ENCODE measurements around the gene ALG12. TPM values are rescaled to one million over a fixed set of nuclear protein-coding genes. Genes with fewer than 3 reads are reported as not detected.
A peak's percentile ranks its signal among the peaks of the same experiment; 100 is the strongest.

The ALG12 gene
- total RNA-seq, 1 donor: 18.8 TPM

DNA sequence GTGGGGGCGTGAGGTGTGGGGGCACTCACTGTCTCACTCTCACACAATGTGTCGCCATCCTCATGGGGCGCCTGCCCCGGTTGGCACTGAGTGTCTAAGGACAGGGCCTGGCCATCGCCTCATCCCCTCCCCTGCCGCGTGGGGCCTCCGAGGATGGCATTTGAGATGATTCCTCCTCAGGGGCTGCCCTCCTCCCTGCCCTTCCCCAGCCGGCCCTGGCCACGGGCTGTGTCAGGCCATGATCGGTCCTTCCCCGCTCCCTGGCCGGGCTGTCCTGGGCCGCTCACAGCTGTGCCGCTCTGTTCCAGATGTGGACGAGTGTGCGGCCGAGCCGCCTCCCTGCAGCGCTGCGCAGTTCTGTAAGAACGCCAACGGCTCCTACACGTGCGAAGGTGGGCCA lies 4.7 kb upstream of the ALG12 start:
- no peaks in the 10 kb centered on the region for H3K9me3 ChIP-seq (ENCODE audit: low read depth, low read length)
- no peak overlapping the region for H3K4me2 ChIP-seq (ENCODE audit: insufficient read depth, low read length)
- H3K27me3 ChIP-seq (ENCODE audit: insufficient read depth, low read length): no peaks in the 10 kb centered on the region
- no peak overlapping the region for H3K4me3 ChIP-seq (ENCODE audit: insufficient read depth, low read length)
- H3K27ac ChIP-seq (ENCODE audit: low read depth, low read length): no peak overlapping the region
- peaks cover 5% of the 10 kb centered on the region for H3K79me2 ChIP-seq (ENCODE audit: insufficient read depth, low read length)
- DNase-seq (ENCODE audit: insufficient read length, low spot score, missing footprints): no peak
- TF ChIP-seq, protein P1, sequence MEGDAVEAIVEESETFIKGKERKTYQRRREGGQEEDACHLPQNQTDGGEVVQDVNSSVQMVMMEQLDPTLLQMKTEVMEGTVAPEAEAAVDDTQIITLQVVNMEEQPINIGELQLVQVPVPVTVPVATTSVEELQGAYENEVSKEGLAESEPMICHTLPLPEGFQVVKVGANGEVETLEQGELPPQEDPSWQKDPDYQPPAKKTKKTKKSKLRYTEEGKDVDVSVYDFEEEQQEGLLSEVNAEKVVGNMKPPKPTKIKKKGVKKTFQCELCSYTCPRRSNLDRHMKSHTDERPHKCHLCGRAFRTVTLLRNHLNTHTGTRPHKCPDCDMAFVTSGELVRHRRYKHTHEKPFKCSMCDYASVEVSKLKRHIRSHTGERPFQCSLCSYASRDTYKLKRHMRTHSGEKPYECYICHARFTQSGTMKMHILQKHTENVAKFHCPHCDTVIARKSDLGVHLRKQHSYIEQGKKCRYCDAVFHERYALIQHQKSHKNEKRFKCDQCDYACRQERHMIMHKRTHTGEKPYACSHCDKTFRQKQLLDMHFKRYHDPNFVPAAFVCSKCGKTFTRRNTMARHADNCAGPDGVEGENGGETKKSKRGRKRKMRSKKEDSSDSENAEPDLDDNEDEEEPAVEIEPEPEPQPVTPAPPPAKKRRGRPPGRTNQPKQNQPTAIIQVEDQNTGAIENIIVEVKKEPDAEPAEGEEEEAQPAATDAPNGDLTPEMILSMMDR (IDR thresholded peaks at IDR 0.05; ENCODE audit: extremely low read depth, low read depth, low read length): no peak
- H3K4me1 ChIP-seq (ENCODE audit: insufficient read depth, low read length): peaks cover 7% of the 10 kb centered on the region
- H2AFZ ChIP-seq (ENCODE audit: low read length): no peak overlapping the region
- H3K36me3 ChIP-seq (ENCODE audit: insufficient read depth, low read length): peaks cover 22% of the 10 kb centered on the region
- peaks cover 3% of the 10 kb centered on the region for H4K20me1 ChIP-seq (ENCODE audit: insufficient read depth, low read length)

DNA sequence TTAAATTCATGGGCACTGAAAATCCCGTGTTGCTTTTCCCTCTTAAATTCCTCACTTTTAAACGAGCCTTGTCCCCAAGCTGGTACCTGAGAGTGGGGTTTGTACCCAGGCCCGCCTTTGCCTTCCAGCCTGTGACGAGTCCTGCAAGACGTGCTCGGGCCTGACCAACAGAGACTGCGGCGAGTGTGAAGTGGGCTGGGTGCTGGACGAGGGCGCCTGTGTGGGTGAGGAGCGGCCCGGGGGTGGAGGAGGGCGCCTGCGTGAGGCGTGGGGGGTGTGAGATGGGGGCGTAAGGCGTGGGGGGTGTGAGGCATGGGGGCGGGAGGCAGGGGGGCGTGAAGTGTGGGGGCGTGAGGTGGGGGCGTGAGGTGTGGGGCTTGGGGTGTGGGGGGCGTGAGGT lies 4.2 kb upstream of the ALG12 start:
- H3K4me1 ChIP-seq (ENCODE audit: insufficient read depth, low read length): peaks cover 7% of the 10 kb centered on the region
- no peaks in the 10 kb centered on the region for H3K27me3 ChIP-seq (ENCODE audit: insufficient read depth, low read length)
- H4K20me1 ChIP-seq (ENCODE audit: insufficient read depth, low read length): peaks cover 3% of the 10 kb centered on the region
- no peak overlapping the region for H3K4me2 ChIP-seq (ENCODE audit: insufficient read depth, low read length)
- TF ChIP-seq, protein P1 (IDR thresholded peaks at IDR 0.05; ENCODE audit: extremely low read depth, low read depth, low read length): no peak
- no peak overlapping the region for H2AFZ ChIP-seq (ENCODE audit: low read length)
- H3K36me3 ChIP-seq (ENCODE audit: insufficient read depth, low read length): peaks cover 22% of the 10 kb centered on the region
- no peak overlapping the region for H3K27ac ChIP-seq (ENCODE audit: low read depth, low read length)
- no peak overlapping the region for H3K4me3 ChIP-seq (ENCODE audit: insufficient read depth, low read length)
- no peaks in the 10 kb centered on the region for H3K9me3 ChIP-seq (ENCODE audit: low read depth, low read length)
- peaks cover 8% of the 10 kb centered on the region for H3K79me2 ChIP-seq (ENCODE audit: insufficient read depth, low read length)
- no peak for DNase-seq (ENCODE audit: insufficient read length, low spot score, missing footprints)

DNA sequence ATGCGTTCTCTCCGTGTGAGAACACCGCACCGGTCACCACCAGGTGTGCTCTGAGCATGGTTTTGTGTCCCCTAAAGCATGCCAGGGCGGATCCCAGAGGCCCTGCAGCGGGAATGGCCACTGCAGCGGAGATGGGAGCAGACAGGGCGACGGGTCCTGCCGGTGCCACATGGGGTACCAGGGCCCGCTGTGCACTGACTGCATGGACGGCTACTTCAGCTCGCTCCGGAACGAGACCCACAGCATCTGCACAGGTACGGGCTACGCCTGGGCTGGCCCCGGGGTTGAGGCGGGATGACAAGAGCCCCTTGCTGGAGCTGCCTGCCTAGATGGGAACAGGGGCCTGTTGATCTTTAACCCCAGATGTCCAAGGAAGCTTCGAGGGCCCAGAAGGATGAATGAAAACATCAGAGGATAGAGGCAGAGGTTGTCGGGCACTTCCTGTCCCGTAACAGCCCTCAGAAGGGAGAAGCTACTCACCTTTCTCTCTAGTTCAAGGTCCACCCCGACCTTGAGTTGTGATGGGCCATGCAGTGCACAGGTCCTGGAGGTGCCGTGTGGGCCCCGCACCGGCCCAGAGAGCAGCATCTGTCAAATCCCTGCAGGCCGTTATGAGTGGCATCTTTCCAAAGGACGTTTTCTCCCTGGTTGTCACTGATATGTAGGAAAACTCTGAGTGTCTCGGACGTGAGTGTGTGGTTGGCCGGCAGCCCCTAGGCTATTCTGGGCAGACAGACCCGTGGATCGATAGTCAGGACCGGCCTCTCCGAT lies 3.5 kb upstream of the ALG12 start:
- peaks cover 22% of the 10 kb centered on the region for H3K36me3 ChIP-seq (ENCODE audit: insufficient read depth, low read length)
- DNase-seq (ENCODE audit: insufficient read length, low spot score, missing footprints): peak; percentile 42
- peaks cover 7% of the 10 kb centered on the region for H3K4me1 ChIP-seq (ENCODE audit: insufficient read depth, low read length)
- no peak overlapping the region for H3K27ac ChIP-seq (ENCODE audit: low read depth, low read length)
- H3K4me3 ChIP-seq (ENCODE audit: insufficient read depth, low read length): no peak overlapping the region
- H3K9me3 ChIP-seq (ENCODE audit: low read depth, low read length): no peaks in the 10 kb centered on the region
- no peaks in the 10 kb centered on the region for H3K27me3 ChIP-seq (ENCODE audit: insufficient read depth, low read length)
- H2AFZ ChIP-seq (ENCODE audit: low read length): no peak overlapping the region
- TF ChIP-seq, protein P1 (IDR thresholded peaks at IDR 0.05; ENCODE audit: extremely low read depth, low read depth, low read length): no peak
- peaks cover 13% of the 10 kb centered on the region for H3K79me2 ChIP-seq (ENCODE audit: insufficient read depth, low read length)
- no peak overlapping the region for H3K4me2 ChIP-seq (ENCODE audit: insufficient read depth, low read length)
- peaks cover 3% of the 10 kb centered on the region for H4K20me1 ChIP-seq (ENCODE audit: insufficient read depth, low read length)

DNA sequence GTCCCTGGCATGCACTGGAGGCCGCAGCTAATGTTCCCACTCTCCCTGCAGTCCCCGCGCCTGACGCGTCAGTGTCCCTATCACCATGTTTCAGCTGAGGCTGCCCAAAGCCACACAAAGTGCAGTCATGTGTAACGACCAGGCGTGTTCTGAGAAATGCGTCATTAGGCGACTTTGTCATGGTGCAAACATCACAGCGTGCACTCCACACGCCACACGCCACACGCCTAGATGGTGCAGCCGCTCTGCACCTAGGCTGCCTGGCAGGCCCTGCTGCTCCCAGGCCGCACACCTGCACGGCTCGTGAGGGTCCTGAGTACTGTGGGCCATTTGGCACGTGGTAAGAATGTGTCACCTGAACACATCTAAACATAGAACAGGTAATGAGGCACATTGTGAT lies 2.6 kb upstream of the ALG12 start:
- TF ChIP-seq, protein P1 (IDR thresholded peaks at IDR 0.05; ENCODE audit: extremely low read depth, low read depth, low read length): no peak
- Histone ChIP-seq H3K36me3 (ENCODE audit: insufficient read depth, low read length) (peaks cover 22% of the 10 kb centered on the region), H3K27me3 (ENCODE audit: insufficient read depth, low read length) (no peaks in the 10 kb centered on the region), H2AFZ (ENCODE audit: low read length) (no peak overlapping the region), H3K79me2 (ENCODE audit: insufficient read depth, low read length) (peaks cover 13% of the 10 kb centered on the region), H3K4me2 (ENCODE audit: insufficient read depth, low read length) (no peak overlapping the region), H3K9me3 (ENCODE audit: low read depth, low read length) (no peaks in the 10 kb centered on the region), H4K20me1 (ENCODE audit: insufficient read depth, low read length) (peaks cover 3% of the 10 kb centered on the region), H3K4me3 (ENCODE audit: insufficient read depth, low read length) (no peak overlapping the region), H3K4me1 (ENCODE audit: insufficient read depth, low read length) (peaks cover 7% of the 10 kb centered on the region), H3K27ac (ENCODE audit: low read depth, low read length) (no peak overlapping the region)
- DNase-seq (ENCODE audit: insufficient read length, low spot score, missing footprints): no peak

Measured in osteoblast (primary cell).